Measurements from ENCODE around the gene CLDN4.

Gene CLDN4

DNA sequence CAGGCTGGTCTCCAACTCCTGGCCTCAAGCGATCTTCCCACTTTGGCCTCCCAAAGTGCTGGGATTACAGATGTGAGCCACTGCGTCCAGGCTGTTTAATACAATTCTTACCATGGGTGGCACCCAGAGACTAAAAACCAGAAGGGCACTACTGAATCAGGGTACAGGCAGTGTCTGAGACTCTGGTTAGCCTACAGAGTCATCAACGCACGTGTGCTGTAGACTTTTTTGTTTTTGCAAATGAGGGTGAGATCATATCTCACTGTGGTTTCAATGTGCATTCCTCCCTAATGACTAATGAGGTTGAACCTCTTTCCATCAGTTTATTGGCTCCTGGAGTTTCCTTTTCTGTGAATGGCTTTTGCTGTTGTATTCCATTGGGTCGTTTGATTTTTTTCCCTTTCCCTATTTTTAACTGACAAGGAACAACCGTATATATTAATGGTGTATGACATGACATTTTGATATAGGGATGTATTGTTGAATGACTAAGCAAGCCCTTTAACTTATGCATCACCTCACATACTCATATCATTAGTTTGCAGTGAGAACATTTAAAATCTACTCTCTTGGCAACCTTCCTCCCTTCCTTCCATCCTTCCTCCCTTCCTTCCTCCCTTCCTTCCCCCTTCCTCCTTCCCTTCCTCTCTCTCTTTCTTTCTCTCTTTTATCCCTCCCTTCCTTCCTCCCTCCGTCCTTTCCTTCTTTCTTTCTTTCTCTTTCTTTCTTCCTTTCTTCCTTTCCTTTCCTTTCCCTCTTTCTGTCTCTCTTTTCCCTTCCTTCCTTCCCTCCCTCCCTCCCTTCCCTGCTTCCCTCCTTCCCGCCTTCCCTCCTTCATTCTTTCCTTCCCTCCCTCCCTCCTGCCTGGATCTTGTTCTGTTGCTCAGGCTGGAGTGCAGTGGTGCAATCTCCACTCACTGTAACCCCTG, 20.9 kb downstream of the CLDN4 start (continued):
- TF ChIP-seq ZNF707 (tag by site-specific recombination; IDR thresholded peaks at IDR 0.05): no peak
- no peak for TF ChIP-seq ZNF239 (tag by site-specific recombination; IDR thresholded peaks at IDR 0.05)
- peak; percentile 92 for TF ChIP-seq ZEB2 (tag by site-specific recombination; IDR thresholded peaks at IDR 0.05)
- TF ChIP-seq ZNF596 (tag by site-specific recombination; IDR thresholded peaks at IDR 0.05): no peak
- TF ChIP-seq ZNF354C (tag by site-specific recombination; IDR thresholded peaks at IDR 0.05; ENCODE audit: borderline replicate concordance, low read depth): no peak
- TF ChIP-seq ZNF529 (tag by site-specific recombination; IDR thresholded peaks at IDR 0.05; ENCODE audit: insufficient replicate concordance): no peak
- TF ChIP-seq ZNF202 (tag by site-specific recombination; IDR thresholded peaks at IDR 0.05; ENCODE audit: borderline replicate concordance): no peak
- TF ChIP-seq ZNF146 (tag by site-specific recombination; IDR thresholded peaks at IDR 0.05): no peak
- TF ChIP-seq KLF10 (tag by site-specific recombination; IDR thresholded peaks at IDR 0.05): peak; percentile 87
- TF ChIP-seq ZNF76 (tag by site-specific recombination; IDR thresholded peaks at IDR 0.05; ENCODE audit: borderline replicate concordance, low read depth): peak; percentile 47; the same call in 1 of the 2 replicates
- TF ChIP-seq ZNF416 (tag by site-specific recombination; IDR thresholded peaks at IDR 0.05): no peak
- TF ChIP-seq, protein P1, sequence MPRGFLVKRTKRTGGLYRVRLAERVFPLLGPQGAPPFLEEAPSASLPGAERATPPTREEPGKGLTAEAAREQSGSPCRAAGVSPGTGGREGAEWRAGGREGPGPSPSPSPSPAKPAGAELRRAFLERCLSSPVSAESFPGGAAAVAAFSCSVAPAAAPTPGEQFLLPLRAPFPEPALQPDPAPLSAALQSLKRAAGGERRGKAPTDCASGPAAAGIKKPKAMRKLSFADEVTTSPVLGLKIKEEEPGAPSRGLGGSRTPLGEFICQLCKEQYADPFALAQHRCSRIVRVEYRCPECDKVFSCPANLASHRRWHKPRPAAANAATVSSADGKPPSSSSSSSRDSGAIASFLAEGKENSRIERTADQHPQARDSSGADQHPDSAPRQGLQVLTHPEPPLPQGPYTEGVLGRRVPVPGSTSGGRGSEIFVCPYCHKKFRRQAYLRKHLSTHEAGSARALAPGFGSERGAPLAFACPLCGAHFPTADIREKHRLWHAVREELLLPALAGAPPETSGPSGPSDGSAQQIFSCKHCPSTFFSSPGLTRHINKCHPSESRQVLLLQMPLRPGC (tag by site-specific recombination; IDR thresholded peaks at IDR 0.05): peak; percentile 91
- no peak for TF ChIP-seq ZNF510 (tag by site-specific recombination; IDR thresholded peaks at IDR 0.05; ENCODE audit: insufficient replicate concordance)
- TF ChIP-seq, protein P2, sequence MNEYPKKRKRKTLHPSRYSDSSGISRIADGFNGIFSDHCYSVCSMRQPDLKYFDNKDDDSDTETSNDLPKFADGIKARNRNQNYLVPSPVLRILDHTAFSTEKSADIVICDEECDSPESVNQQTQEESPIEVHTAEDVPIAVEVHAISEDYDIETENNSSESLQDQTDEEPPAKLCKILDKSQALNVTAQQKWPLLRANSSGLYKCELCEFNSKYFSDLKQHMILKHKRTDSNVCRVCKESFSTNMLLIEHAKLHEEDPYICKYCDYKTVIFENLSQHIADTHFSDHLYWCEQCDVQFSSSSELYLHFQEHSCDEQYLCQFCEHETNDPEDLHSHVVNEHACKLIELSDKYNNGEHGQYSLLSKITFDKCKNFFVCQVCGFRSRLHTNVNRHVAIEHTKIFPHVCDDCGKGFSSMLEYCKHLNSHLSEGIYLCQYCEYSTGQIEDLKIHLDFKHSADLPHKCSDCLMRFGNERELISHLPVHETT (tag by site-specific recombination; IDR thresholded peaks at IDR 0.05): peak; percentile 83
- no peak for TF ChIP-seq ZNF830 (tag by site-specific recombination; IDR thresholded peaks at IDR 0.05; ENCODE audit: low read depth)
- TF ChIP-seq ZNF423 (tag by site-specific recombination; IDR thresholded peaks at IDR 0.05): no peak
- no peak for TF ChIP-seq ZNF677 (tag by site-specific recombination; IDR thresholded peaks at IDR 0.05)
- TF ChIP-seq, protein P3, sequence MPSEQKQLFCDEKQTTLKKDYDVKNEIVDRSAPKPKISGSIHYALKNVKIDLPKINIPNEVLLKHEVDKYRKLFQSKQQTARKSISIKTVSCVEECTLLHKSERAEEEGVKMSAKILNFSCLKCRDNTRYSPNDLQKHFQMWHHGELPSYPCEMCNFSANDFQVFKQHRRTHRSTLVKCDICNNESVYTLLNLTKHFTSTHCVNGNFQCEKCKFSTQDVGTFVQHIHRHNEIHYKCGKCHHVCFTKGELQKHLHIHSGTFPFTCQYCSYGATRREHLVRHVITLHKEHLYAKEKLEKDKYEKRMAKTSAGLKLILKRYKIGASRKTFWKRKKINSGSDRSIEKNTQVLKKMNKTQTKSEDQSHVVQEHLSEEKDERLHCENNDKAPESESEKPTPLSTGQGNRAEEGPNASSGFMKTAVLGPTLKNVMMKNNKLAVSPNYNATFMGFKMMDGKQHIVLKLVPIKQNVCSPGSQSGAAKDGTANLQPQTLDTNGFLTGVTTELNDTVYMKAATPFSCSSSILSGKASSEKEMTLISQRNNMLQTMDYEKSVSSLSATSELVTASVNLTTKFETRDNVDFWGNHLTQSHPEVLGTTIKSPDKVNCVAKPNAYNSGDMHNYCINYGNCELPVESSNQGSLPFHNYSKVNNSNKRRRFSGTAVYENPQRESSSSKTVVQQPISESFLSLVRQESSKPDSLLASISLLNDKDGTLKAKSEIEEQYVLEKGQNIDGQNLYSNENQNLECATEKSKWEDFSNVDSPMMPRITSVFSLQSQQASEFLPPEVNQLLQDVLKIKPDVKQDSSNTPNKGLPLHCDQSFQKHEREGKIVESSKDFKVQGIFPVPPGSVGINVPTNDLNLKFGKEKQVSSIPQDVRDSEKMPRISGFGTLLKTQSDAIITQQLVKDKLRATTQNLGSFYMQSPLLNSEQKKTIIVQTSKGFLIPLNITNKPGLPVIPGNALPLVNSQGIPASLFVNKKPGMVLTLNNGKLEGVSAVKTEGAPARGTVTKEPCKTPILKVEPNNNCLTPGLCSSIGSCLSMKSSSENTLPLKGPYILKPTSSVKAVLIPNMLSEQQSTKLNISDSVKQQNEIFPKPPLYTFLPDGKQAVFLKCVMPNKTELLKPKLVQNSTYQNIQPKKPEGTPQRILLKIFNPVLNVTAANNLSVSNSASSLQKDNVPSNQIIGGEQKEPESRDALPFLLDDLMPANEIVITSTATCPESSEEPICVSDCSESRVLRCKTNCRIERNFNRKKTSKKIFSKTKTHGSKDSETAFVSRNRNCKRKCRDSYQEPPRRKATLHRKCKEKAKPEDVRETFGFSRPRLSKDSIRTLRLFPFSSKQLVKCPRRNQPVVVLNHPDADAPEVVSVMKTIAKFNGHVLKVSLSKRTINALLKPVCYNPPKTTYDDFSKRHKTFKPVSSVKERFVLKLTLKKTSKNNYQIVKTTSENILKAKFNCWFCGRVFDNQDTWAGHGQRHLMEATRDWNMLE (tag by site-specific recombination; conservative IDR thresholded peaks at IDR 0.05; ENCODE audit: low read depth): no peak
- TF ChIP-seq ZNF768 (tag by site-specific recombination; IDR thresholded peaks at IDR 0.05): no peak
- no peak for TF ChIP-seq ZNF140 (tag by site-specific recombination; IDR thresholded peaks at IDR 0.05)
- TF ChIP-seq ZNF544 (tag by site-specific recombination; IDR thresholded peaks at IDR 0.05): no peak
- TF ChIP-seq IKZF3 (tag by site-specific recombination; IDR thresholded peaks at IDR 0.05): peak; percentile 89
- peak; percentile 66; the same call in 1 of the 2 replicates for TF ChIP-seq GFI1B (tag by site-specific recombination; IDR thresholded peaks at IDR 0.05)
- no peak for TF ChIP-seq ZNF174 (tag by site-specific recombination; IDR thresholded peaks at IDR 0.05)
- no peak; the same call in 1 of the 2 replicates for TF ChIP-seq REPIN1 (tag by site-specific recombination; IDR thresholded peaks at IDR 0.05; ENCODE audit: low read depth)
- peak; percentile 79 for TF ChIP-seq ZNF660 (tag by site-specific recombination; IDR thresholded peaks at IDR 0.05)
- TF ChIP-seq ZNF548 (tag by site-specific recombination; IDR thresholded peaks at IDR 0.05): no peak
- no peak for TF ChIP-seq ZNF514 (tag by site-specific recombination; IDR thresholded peaks at IDR 0.05)
- TF ChIP-seq, protein P4, sequence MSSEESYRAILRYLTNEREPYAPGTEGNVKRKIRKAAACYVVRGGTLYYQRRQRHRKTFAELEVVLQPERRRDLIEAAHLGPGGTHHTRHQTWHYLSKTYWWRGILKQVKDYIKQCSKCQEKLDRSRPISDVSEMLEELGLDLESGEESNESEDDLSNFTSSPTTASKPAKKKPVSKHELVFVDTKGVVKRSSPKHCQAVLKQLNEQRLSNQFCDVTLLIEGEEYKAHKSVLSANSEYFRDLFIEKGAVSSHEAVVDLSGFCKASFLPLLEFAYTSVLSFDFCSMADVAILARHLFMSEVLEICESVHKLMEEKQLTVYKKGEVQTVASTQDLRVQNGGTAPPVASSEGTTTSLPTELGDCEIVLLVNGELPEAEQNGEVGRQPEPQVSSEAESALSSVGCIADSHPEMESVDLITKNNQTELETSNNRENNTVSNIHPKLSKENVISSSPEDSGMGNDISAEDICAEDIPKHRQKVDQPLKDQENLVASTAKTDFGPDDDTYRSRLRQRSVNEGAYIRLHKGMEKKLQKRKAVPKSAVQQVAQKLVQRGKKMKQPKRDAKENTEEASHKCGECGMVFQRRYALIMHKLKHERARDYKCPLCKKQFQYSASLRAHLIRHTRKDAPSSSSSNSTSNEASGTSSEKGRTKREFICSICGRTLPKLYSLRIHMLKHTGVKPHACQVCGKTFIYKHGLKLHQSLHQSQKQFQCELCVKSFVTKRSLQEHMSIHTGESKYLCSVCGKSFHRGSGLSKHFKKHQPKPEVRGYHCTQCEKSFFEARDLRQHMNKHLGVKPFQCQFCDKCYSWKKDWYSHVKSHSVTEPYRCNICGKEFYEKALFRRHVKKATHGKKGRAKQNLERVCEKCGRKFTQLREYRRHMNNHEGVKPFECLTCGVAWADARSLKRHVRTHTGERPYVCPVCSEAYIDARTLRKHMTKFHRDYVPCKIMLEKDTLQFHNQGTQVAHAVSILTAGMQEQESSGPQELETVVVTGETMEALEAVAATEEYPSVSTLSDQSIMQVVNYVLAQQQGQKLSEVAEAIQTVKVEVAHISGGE (tag by site-specific recombination; conservative IDR thresholded peaks at IDR 0.05; ENCODE audit: low read depth): no peak
